Measurements from ENCODE around the gene SH2D3A.

DNA sequence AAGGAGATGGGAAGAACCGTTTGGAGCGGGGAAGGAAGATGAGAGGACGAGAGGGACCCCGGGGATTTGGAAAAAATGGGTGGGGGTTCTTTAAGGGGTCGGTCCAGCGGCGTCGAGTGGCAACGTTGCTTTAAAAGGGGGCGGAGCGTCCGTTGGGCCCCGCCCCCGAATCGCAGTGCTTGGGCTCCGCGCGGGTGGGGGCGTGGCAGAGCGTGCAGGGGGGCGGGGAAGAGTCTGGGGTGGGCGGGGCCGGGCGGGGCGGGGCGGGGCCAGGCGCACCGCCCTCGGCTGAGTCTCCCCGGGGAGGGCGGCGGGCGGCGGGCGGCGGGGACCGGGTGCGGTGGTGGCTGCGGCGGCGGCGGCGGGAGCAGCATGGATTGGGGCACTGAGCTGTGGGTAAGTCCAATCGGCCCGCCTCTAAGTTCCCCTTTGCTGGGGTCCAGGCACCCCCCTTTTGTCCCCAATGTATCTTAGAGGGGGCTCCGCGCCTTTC lies 27.8 kb downstream of the SH2D3A start, which contains the start of gene TRIP10:
- TF ChIP-seq CTCF (IDR thresholded peaks at IDR 0.05 in 8 of 11, conservative IDR thresholded peaks at IDR 0.05 in 3 of 11) (no peak), POLR2AphosphoS5 (IDR thresholded peaks at IDR 0.05) (peak in 1 of 3 donors; percentile 28), POLR2A (IDR thresholded peaks at IDR 0.05) (no peak)

All from spleen (tissue), 7 donors.